Activated CD4-positive, CD25-positive, alpha-beta regulatory T cell treated with anti-CD3 and anti-CD28 coated beads, Interleukin-2, amount 50 U/mL, for 16 hours (primary cell): Measurements from ENCODE around the gene EPN3.

Experiments
- DNase-seq: peaks from one replicate; pipeline ENCODE4 v3.0.0-alpha.2; 2020; ENCODE audit warnings: low read depth, low spot score

EPN3 gene

DNA sequence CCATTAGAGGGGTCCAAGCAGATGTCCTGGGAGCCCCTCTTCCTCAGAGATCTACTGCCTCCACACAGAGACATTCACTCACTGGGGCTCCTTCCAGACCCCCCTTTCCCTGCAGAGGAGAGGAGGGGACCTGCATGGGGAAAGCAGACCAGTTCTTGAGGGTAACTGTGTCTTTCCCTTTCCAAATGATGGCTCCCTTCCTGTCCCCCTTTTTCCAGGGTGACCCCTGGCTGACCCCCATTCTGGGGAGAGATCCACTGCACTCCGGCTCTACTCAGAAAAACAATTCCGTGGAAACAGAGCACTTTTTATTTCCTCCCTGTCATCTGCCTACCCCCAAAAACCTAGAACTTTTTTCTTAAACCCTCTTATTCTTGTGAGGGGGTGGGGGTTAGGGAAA is 34.4 kb downstream of the EPN3 start:
- no peak for DNase-seq

- DNase-seq = no peak
These were observed 36.1 kb downstream of the EPN3 start for GRCh38 chr17:50568659-50569058.

GRCh38 chr17:50569592-50569991 is 37.1 kb downstream of the EPN3 start:
- DNase-seq = no peak

DNA sequence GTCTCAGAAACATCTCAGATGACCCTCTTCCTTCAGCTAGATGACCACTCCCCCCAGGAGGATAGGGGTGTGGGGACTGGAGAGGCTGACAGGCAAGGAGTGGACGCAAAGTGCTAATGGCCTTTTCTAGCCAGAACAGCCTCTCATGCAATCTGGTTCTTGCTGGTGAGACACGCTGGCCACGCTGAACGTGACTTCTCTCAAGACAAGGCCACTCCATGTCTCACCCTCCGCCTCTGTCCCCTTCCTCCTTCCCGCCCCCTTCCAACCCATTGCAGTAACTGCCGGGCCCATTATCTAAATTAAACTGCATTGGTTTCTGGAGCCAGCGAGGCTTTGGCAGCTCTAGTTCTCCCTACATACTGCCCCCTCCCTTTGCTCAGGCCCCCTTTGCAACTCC is 37.5 kb downstream of the EPN3 start:
- no peak for DNase-seq

- no peak for DNase-seq
These were observed 38.0 kb downstream of the EPN3 start for GRCh38 chr17:50570528-50570927.

- no peak for DNase-seq
These were observed 39.1 kb downstream of the EPN3 start for GRCh38 chr17:50571681-50572080.

- no peak for DNase-seq
These were observed 40.0 kb downstream of the EPN3 start for GRCh38 chr17:50572541-50572940.

DNA sequence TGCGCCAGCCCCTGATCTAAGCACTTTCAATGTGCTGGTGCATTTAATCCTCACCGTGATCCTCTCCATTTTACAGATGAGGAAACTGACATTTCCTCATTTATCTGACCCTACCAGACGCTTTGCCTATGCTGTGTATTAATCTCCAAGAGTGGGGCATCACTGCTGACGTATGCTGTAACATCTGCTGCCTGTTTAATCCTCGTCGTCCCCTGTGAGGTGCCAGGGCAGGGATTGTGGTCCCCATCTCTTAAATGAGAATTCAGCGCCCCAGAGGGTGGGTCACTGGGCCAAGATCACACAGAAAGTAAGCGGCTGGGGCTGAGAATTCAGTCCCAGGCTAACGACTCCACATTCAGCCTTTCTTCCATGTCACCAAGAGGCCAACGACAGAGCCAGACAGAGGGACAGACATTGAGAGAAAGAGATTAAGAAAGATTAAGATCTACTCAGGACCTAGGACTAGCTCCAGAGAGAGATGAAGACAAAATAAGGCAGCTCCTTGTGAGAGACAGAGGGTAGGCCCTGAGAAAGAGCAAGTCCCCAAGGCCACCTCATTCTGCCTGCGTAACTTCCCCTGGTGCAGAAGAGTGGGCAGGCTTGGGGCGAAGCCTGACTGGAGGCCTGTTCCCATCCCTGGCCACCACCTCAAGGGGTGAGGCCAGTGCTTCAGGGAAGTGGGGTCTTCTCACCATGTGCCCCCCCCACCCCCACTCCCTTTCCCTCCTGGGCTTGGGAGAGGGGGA is 41.5 kb downstream of the EPN3 start:
- DNase-seq = no peak

- DNase-seq = no peak
These were observed 43.2 kb downstream of the EPN3 start for GRCh38 chr17:50575581-50576210.

- DNase-seq = no peak
These were observed 44.3 kb downstream of the EPN3 start for GRCh38 chr17:50576864-50577263.

DNA sequence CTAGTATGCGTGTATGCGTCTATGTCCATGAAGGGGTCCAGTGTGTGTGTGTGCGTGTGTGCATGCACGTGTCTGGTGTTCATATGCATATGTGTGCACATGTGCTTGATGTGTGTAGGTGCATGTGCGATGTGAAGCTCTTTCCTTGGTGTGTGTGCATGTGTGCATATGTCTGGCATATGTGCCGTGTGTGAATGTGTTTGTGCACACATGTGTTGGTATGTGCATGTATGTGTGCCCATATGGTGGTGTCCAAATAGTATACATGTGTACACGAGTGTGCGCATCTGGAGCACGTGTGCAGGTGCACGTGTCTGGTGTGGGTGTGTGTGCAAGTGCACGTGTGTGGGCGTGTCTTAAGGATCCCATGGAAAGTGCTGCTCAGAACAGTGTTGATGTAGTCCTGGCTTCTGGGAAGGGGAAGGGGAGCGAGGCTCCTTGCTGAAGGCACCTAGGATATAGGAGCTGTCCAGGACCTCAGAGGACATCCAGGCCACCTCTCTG is 45.0 kb downstream of the EPN3 start:
- DNase-seq = no peak

DNA sequence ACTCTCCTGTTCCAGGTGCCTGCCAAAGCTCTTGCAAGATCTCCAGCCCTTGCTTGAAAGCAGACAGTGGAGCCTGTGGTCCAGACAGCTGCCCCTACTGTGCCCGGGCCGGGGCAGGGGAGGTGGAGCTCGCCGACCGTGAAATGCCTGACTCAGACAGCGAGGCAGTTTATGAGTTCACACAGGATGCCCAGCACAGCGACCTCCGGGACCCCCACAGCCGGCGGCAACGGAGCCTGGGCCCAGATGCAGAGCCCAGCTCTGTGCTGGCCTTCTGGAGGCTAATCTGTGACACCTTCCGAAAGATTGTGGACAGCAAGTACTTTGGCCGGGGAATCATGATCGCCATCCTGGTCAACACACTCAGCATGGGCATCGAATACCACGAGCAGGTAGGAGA is 45.6 kb downstream of the EPN3 start:
- DNase-seq = no peak

DNA sequence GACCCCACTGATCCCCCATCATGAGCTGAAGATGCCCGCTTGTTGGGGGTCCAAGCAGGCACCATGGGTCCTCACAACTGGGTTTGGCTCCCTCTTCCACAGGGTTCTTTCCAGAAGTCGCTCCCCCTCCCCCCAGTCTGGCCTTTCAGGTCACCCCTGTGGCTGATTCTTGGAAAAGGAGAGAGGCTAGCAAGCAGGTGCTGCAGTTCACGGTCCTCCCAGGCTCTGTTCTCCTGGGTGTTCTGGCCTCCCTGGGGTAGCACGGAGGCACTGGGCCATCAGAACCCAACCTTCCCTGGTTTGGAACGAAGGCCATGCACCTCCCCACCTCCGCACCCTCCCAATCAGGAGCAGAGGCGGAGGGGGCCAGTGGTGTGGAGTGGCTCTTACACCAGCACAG is 46.9 kb downstream of the EPN3 start:
- DNase-seq = no peak

DNA sequence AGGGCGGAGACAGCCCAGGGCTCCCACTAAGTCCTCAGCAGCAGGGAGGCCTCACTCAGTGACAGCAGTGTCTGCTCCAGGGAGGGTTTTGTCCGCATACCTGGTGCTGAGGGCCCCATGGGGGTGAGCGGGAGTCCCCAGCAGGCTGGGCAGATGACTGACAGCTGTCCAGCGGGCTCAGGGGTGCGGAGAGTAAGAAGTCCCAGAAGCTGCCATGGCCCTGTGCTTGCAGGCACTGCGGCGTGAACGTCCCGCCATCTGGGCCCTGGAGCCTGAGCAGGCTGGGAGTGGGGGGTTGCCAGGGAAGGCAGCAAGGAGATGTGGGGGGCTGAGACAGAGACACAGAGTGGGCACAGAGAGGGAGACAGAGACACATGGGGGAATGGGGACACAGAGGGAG is 48.1 kb downstream of the EPN3 start:
- no peak for DNase-seq

DNA sequence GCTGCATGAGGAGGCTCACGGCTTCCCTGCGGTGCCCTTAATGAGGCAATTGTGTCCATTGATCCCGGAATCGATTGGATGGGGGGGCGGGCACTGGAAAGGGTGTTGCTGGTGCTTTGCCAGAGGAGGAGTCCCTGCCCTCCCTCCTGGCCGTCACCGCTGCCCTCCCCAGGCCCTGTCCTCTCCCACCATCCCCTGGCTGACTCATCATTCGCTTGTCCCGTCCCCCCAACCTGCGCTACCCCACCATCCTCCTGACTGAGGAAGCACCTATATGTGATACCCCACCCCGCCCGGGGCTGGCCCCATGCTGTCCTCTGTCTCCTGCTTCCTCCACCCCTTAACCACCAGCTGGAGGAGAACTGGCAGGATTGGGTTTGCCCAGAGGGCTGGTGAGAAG is 48.8 kb downstream of the EPN3 start:
- no peak for DNase-seq

DNA sequence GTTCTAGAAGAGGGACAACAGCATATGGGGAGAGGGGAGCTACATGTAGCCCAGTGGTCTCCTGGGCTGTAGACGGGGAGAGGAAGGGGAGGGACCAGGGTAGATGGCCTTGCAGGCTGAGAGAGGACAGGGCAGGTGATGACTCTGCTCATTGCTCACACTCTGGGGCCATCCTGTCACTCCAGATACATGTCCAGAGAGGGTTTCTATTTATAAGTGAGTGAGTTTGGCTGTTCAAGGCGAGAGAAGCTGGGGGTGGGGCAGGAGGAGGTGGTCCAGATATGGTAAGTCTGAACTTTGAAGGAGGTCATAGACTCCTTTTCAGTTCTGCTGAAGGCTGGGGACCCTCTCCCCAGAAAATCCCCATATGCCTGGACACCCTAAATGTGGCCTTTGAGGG is 50.2 kb downstream of the EPN3 start:
- no peak for DNase-seq

- DNase-seq = no peak
These were observed 51.1 kb downstream of the EPN3 start for GRCh38 chr17:50583641-50584040.

GRCh38 chr17:50584116-50584515 is 51.6 kb downstream of the EPN3 start:
- no peak for DNase-seq

DNA sequence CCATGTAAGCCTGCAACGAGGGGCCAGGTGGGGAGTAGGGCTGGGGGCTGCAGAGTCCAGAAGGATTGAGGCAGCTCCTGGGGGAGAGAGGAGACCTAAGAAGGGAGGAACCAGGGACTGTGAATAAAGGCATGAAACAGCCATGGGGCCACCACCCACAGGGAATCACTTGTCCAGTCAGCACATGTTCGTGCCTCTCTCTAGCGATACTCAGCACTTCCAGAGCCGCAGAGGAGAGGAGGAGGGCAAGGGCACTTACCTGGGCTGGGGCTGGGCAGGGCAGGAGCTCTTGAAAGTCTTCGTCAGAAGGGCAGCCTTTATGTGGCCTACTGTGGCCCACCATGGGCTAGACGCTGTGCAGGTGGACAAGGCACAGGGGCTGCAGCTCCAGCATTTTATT is 52.2 kb downstream of the EPN3 start:
- no peak for DNase-seq

DNA sequence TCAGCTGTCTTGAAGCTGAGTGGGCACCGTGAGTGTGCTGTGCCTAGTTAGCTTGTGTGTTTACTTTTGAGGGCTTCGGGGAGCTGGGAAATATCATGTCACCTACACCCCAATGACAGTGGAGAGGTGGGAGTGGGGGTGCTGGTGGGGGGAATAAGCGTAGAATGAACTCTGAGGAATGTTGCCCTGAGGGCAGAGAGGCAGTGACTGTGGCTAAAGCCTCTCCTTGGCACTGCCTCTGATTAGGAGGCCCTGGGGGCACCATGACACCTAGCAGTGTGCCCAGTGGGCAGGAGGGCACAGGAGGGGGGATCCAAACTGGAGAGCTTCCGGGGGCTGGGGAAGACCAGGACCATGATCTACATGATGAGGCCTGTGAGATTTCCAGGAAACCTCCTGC is 52.8 kb downstream of the EPN3 start:
- DNase-seq = no peak

DNA sequence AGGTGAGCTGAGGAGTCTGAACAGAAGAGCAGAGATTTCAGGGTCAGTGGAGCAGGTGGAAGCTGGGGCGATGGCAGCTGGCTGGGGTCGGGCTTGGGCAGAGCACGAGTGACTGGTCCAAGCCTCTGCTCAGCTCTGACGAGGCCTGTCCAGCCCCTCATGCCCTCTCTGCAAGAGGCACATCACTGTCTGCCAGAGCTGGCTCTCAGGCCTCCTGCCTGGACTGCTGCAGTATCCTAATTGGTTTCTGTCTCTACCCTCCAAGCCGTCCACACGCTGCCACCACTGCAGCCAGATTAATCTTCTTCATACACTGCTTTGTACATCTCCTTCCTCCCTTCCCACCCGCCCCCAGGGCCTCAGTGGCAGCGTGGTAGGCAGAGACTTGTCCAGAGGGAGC is 53.4 kb downstream of the EPN3 start:
- DNase-seq = no peak

DNA sequence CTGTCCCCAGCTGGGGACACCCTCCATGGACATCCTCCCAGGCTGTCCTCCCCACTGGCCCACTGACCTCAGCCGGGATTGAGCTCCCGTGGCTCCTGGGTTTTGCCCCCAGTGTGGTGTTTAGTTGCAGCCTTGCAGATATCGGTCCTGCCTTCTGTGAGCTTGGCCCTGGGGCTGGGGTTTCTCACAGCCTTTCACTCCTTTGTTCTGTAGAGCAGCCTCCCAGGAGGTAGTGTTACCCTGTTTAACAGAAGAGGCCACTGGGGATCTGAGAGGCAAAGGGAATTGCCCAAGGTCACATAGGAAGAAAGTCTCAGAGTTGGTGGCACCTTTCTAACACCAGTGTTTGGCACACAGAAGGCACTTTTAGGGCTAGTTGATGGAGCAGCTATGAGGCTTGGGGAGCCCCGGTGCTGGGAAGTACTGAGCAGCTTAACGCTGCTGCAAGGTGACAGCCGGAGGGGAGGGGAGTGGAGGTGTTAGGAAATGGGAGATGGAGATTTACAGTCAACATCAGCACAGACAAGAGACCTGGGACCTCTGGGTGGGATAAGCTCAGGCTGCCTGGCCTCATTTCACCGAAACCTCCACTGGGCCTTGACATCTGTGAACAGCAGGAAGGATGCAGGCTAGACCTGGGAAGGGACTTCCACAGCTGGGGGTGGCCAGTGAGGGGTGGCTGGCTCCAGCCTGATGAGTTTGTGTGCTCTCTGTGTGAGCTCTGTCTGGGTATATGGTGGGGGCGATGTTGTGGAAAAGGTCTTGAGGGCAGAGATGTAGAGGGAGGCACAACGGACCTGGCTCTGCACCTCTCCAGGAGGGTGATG is 54.1 kb downstream of the EPN3 start:
- DNase-seq = no peak

DNA sequence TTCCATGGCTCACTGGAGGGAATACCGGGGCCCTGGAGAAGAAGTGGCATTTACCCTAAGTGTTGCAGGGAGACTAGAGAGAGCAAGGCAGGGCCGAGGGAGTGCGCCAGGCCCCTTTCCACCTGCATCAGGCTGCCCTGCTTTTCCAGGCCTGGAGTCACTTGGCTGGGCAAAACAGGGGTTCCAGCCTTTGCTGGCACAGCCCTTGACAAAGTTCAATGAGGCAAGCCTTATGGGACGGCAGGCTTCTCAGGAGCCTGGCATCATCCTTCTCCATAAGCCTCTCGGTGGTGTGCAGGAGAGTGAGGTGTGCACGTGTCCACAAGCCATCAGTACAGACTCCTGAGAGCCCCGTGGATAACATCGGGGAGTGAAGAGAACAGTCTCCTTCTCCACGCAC is 55.0 kb downstream of the EPN3 start:
- no peak for DNase-seq
